ENCODE measurements around the gene FUT8. TPM values are rescaled to one million over a fixed set of nuclear protein-coding genes. Genes with fewer than 3 reads are reported as not detected.

FUT8 gene
- total RNA-seq, 1 experiment from 2014 or later, result 129 TPM

DNA sequence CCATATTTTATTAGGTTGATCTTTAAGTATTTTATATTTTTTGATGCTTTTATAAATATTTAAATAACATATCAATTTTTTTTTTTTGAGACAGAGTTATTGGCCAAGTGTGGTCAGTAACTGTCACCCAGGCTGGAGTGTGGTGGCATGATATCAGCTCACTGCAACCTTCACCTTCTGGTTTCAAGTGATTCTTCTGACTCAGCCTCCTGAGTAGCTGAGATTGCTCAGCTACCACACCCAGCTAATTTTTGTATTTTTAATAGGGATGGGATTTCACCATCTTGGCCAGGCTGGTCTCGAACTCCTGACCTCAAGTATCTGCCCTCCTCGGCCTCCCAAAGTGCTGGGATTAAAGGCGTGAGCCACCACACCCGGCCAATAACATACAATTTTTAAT is 71.1 kb downstream of the FUT8 start:
- Mint-ChIP-seq H3K36me3 (ENCODE audit: insufficient read depth, unreplicated experiment) (peaks cover 24% of the 10 kb centered on the region), H3K4me1 (ENCODE audit: low read depth, unreplicated experiment) (peaks cover 31% of the 10 kb centered on the region), H3K9me3 (ENCODE audit: low read depth, unreplicated experiment) (no peaks in the 10 kb centered on the region), H3K27me3 (ENCODE audit: unreplicated experiment) (no peaks in the 10 kb centered on the region), H3K27ac (ENCODE audit: unreplicated experiment) (no peak overlapping the region), H3K4me3 (ENCODE audit: low read depth, unreplicated experiment) (no peak overlapping the region)
- intact Hi-C loops (cut with micrococcal nuclease; ENCODE audit: unreplicated experiment), result no loop called here
- CTCF ChIA-PET, result interaction anchor here (0.7 kb wide), 1 partner anchor 248 kb away, joined by 3 read pairs; no protein-coding TSS in a partner anchor
- BruUV-seq (replicated peaks), result no TSS peak
- no peak for DNase-seq
- TF ChIP-seq, protein P1, sequence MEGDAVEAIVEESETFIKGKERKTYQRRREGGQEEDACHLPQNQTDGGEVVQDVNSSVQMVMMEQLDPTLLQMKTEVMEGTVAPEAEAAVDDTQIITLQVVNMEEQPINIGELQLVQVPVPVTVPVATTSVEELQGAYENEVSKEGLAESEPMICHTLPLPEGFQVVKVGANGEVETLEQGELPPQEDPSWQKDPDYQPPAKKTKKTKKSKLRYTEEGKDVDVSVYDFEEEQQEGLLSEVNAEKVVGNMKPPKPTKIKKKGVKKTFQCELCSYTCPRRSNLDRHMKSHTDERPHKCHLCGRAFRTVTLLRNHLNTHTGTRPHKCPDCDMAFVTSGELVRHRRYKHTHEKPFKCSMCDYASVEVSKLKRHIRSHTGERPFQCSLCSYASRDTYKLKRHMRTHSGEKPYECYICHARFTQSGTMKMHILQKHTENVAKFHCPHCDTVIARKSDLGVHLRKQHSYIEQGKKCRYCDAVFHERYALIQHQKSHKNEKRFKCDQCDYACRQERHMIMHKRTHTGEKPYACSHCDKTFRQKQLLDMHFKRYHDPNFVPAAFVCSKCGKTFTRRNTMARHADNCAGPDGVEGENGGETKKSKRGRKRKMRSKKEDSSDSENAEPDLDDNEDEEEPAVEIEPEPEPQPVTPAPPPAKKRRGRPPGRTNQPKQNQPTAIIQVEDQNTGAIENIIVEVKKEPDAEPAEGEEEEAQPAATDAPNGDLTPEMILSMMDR (IDR thresholded peaks at IDR 0.05; ENCODE audit: unreplicated experiment), result no peak

DNA sequence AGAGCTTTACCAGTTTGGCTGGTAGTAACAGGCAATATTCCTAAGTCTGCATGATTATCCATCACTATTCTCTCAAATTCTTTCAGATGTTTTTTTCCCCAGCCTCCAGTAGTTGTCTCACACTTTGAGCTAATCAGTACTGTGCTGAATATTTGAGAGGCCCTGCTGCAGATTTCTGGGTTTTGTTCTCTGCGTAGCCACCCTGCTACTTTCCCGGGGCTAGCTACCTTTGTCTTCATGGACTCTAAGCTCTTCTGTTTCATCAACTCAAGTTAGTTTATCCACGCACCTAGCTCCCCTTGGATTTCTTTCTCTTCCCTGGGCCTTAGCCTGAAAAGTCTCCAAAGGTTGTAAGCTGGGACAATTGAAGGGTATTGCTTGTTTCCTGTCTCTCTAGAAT is 73.0 kb downstream of the FUT8 start:
- CTCF ChIA-PET, result interaction anchor here (0.6 kb wide), 1 partner anchor 201 kb away, joined by 4 read pairs; no protein-coding TSS in a partner anchor
- TF ChIP-seq, protein P1 (IDR thresholded peaks at IDR 0.05; ENCODE audit: unreplicated experiment), result no peak

DNA sequence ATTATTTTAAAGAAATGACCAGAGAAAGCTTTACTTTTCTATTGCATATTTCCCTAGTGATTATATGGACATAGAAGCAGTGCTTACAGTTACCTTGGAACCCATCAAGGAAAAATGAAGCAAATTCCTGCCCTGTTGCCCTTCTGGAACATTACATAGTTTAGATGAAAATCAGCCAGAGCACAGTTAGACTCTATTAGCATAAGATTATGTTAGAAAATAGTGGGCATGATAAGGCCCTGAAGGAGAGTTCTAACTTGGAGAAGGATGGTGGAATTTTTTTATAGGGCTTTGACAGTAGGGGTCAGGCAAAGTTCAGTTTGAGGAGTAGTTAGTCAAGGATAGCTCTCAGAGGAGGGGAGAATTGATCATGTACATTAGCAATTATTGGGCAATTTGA is 74.3 kb downstream of the FUT8 start:
- Mint-ChIP-seq H3K4me1 (ENCODE audit: low read depth, unreplicated experiment) (peaks cover 16% of the 10 kb centered on the region), H3K27ac (ENCODE audit: unreplicated experiment) (no peak overlapping the region), H3K27me3 (ENCODE audit: unreplicated experiment) (no peaks in the 10 kb centered on the region), H3K36me3 (ENCODE audit: insufficient read depth, unreplicated experiment) (peaks cover 18% of the 10 kb centered on the region), H3K4me3 (ENCODE audit: low read depth, unreplicated experiment) (no peak overlapping the region), H3K9me3 (ENCODE audit: low read depth, unreplicated experiment) (no peaks in the 10 kb centered on the region)
- no TSS peak for BruUV-seq (replicated peaks)
- CTCF ChIA-PET, result interaction anchor here (0.6 to 2.3 kb wide), 2 partner anchors 10 to 85 kb away, joined by 5 to 7 read pairs; no protein-coding TSS in a partner anchor
- TF ChIP-seq, protein P1 (IDR thresholded peaks at IDR 0.05; ENCODE audit: unreplicated experiment), result no peak
- intact Hi-C loops (cut with micrococcal nuclease; ENCODE audit: unreplicated experiment), result no loop called here
- no peak for DNase-seq

More for the DNA sequence above, 73.0 kb downstream of the FUT8 start:
- Mint-ChIP-seq H3K27ac (ENCODE audit: unreplicated experiment) (no peak overlapping the region), H3K27me3 (ENCODE audit: unreplicated experiment) (no peaks in the 10 kb centered on the region), H3K4me3 (ENCODE audit: low read depth, unreplicated experiment) (no peak overlapping the region), H3K9me3 (ENCODE audit: low read depth, unreplicated experiment) (no peaks in the 10 kb centered on the region), H3K36me3 (ENCODE audit: insufficient read depth, unreplicated experiment) (peaks cover 14% of the 10 kb centered on the region), H3K4me1 (ENCODE audit: low read depth, unreplicated experiment) (peaks cover 18% of the 10 kb centered on the region)
- DNase-seq, result no peak
- intact Hi-C loops (cut with micrococcal nuclease; ENCODE audit: unreplicated experiment), result no loop called here
- no TSS peak for BruUV-seq (replicated peaks)

DNA sequence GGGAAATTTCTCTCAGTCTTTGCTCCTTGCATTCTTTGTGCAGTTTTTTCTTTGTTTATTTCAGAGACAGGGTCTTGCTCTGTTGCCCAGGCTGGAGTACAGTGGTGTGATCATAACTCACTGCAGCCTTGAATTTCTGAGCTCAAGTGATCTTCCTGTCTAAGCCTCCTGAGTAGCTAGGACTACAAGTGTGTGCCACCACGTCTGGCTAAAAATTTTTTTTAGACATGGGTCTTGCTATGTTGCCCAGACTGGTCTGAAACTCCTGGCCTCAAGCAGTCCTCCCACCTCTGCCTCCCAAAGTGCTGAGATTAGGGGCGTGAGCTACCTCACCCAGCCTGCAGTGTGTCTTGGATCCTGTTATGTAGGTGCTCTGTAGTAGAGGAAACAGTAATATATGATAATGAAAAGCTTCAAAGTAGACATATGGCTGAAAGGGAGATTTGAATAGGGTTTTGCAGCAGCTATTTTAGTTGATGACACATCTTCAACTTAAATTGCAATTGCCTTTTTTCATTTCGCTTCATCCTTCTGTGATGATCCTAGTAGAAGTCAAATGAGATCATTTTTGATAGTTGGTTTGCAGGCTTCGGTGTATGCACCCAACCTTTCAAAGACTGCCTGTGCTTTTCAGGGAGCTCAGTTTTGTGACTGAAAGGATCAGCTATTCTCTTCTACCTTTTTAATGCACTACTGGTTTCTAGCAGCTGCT is 75.4 kb downstream of the FUT8 start:
- no peaks in the 10 kb centered on the region for H3K27me3 Mint-ChIP-seq (ENCODE audit: unreplicated experiment)
- peaks cover 23% of the 10 kb centered on the region for H3K36me3 Mint-ChIP-seq (ENCODE audit: insufficient read depth, unreplicated experiment)
- no peak overlapping the region for H3K27ac Mint-ChIP-seq (ENCODE audit: unreplicated experiment)
- DNase-seq, result no peak
- CTCF ChIA-PET, result interaction anchor here (0.6 to 2.3 kb wide), 3 partner anchors 11 to 1487 kb away, joined by 3 to 7 read pairs (median 5); no protein-coding TSS in a partner anchor
- TF ChIP-seq, protein P1 (IDR thresholded peaks at IDR 0.05; ENCODE audit: unreplicated experiment), result no peak
- intact Hi-C loops (cut with micrococcal nuclease; ENCODE audit: unreplicated experiment), result no loop called here
- BruUV-seq (replicated peaks), result no TSS peak
- no peaks in the 10 kb centered on the region for H3K9me3 Mint-ChIP-seq (ENCODE audit: low read depth, unreplicated experiment)
- no peak overlapping the region for H3K4me3 Mint-ChIP-seq (ENCODE audit: low read depth, unreplicated experiment)
- H3K4me1 Mint-ChIP-seq (ENCODE audit: low read depth, unreplicated experiment), result peaks cover 9% of the 10 kb centered on the region

All from Calu3 (cell line).